ENCODE measurements around the gene MBTPS1. TPM values are rescaled to one million over a fixed set of nuclear protein-coding genes. Genes with fewer than 3 reads are reported as not detected.

Gene MBTPS1
- total and polyA plus RNA-seq, 9 of the 15 experiments (the other 6 are each of a cell fraction or from before 2014, with no cell fraction given): 2.8 to 57.6 (median 43.8) TPM

DNA sequence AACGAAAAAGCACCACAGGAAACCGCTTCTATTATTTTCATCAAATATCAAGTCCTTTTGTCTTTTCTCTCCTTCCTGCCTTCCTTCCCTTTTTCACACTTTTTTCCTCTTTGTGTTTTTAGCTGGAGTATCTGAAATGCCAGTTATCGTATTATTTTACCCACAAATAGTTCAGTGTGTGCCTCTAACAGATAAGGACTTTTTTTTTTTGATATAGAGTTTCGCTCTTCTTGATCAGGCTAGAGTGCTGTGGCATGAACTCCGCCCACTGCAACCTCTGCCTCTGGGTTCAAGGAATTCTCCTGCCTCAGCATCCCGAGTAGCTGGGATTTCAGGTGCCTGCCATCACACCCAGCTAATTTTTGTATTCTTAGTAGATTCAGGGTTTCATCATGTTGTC is 39.0 kb upstream of the MBTPS1 start:
- Histone ChIP-seq H3K79me2 (ENCODE audit: control insufficient read depth, insufficient read depth, low read length) (no peaks in the 10 kb centered on the region), H3K27me3 (ENCODE audit: control insufficient read depth in 2 of 2, insufficient read depth in 2 of 2, low read length in 2 of 2) (peaks cover 27 to 56% of the 10 kb centered on the region in 2 experiments; a peak in 4 of 5 replicates), H3K9ac (ENCODE audit: insufficient read depth in 1 of 2, low read depth in 2 of 2, low read length in 2 of 2) (no peak overlapping the region), H2AFZ (ENCODE audit: low read depth, low read length) (no peak overlapping the region), H3K36me3 (ENCODE audit: control insufficient read depth, insufficient read depth, low read length) (no peaks in the 10 kb centered on the region), H3K4me1 (replicated peaks in 1 of 2; ENCODE audit: control insufficient read depth in 2 of 2, insufficient read depth in 2 of 2, low read length in 2 of 2) (peaks cover 0 to 4% of the 10 kb centered on the region in 2 experiments; a peak in 1 of 5 replicates), H3K4me2 (ENCODE audit: insufficient read depth, low read length) (no peak overlapping the region), H3K9me1 (ENCODE audit: control insufficient read depth, insufficient read depth, low read length) (no peaks in the 10 kb centered on the region), H3K27ac (ENCODE audit: extremely low read depth, low read depth, low read length) (no peak overlapping the region), H3K4me3 (no peak overlapping the region), H4K20me1 (replicated peaks; ENCODE audit: control insufficient read depth, insufficient read depth, low read length) (no peaks in the 10 kb centered on the region), H3K9me3 (replicated peaks; ENCODE audit: control insufficient read depth, insufficient read depth, low read depth, low read length) (no peaks in the 10 kb centered on the region)
- POLR2A ChIA-PET: interaction anchor here (0.7 to 1.2 kb wide), 3 partner anchors 11 to 451 kb away, joined by 3 to 4 read pairs (median 4); no protein-coding TSS in a partner anchor
- FAIRE-seq: no peak
- in situ Hi-C loops (cut with MboI): no loop called here
- BruUV-seq (replicated peaks): no TSS peak
- 18% methylated on average over 6 of the region's 6 CpGs for WGBS (ENCODE audit: insufficient coverage, low coverage, missing lambda C conversion rate)
- CTCF ChIA-PET (ENCODE audit: low intra/inter-chr PET ratio): no interaction called here
- DNase-seq (ENCODE audit: extremely low read depth in 1 of 4, low spot score in 3 of 4): no peak
- intact Hi-C loops (cut with micrococcal nuclease): no loop called here
- TF ChIP-seq PHF20 (IDR thresholded peaks at IDR 0.05; ENCODE audit: partially characterized antibody) (no peak), ETV5 (CRISPR knock-in tag; IDR thresholded peaks at IDR 0.05; ENCODE audit: low read depth) (no peak), JUND (IDR thresholded peaks at IDR 0.05; ENCODE audit: borderline replicate concordance, low read depth, low read length) (no peak), JUND (tag; IDR thresholded peaks at IDR 0.05; ENCODE audit: borderline replicate concordance, low read depth, low read length) (no peak), ZKSCAN1 (IDR thresholded peaks at IDR 0.05; ENCODE audit: low read depth, low read length) (no peak), ZNF282 (CRISPR knock-in tag; IDR thresholded peaks at IDR 0.05) (no peak), TRIM24 (IDR thresholded peaks at IDR 0.05) (no peak), EHMT2 (IDR thresholded peaks at IDR 0.05) (no peak), SOX6 (IDR thresholded peaks at IDR 0.05) (no peak), TFAM (CRISPR knock-in tag; conservative IDR thresholded peaks at IDR 0.05) (no peak), PHB2 (IDR thresholded peaks at IDR 0.05; ENCODE audit: low read depth) (no peak)
- TF ChIP-seq, protein P1, sequence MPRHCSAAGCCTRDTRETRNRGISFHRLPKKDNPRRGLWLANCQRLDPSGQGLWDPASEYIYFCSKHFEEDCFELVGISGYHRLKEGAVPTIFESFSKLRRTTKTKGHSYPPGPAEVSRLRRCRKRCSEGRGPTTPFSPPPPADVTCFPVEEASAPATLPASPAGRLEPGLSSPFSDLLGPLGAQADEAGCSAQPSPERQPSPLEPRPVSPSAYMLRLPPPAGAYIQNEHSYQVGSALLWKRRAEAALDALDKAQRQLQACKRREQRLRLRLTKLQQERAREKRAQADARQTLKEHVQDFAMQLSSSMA (CRISPR knock-in tag; IDR thresholded peaks at IDR 0.05): no peak
- ATAC-seq: no peak
